ENCODE data around the gene MS4A10. TPM values are rescaled to one million over a fixed set of nuclear protein-coding genes. Genes with fewer than 3 reads are reported as not detected.
A peak's percentile ranks its signal among the peaks of the same experiment; 100 is the strongest.

MS4A10 gene
- total and polyA plus RNA-seq, 2 of the 8 experiments (the other 6 are each of a cell fraction or from before 2014, with no cell fraction given): not detected

DNA sequence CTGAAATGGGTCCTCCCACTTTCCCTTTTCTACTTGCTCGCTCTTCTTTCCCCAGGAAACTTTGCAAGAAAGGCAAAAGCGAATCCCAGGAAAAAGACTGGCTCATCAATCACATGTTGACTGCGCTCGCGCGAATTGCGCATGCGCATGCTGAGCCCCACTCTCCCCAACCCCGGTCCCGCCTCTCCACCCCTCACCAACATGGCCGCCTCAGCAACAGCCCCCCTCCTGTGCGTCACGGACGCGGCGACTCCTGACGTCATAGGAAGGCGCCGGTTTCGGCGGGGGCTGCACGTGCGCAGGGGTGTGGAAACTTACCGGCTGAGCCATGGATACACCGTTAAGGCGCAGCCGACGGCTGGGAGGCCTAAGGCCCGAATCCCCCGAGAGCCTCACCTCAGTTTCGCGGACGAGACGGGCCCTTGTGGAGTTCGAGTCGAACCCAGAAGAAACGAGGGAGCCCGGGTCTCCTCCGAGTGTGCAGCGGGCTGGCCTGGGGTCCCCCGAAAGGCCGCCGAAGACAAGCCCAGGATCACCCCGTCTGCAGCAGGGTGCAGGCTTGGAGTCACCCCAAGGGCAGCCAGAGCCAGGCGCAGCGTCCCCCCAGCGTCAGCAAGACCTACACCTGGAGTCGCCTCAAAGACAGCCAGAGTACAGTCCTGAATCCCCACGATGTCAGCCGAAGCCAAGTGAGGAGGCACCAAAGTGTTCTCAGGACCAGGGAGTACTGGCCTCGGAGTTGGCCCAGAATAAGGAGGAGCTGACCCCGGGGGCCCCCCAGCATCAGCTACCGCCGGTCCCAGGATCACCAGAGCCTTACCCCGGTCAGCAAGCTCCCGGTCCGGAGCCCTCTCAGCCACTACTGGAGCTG is 56.9 kb downstream of the MS4A10 start, which contains the start of gene CCDC86 (continued):
- TF ChIP-seq EP300 (IDR thresholded peaks at IDR 0.05; ENCODE audit: borderline replicate concordance in 1 of 2, low read depth in 2 of 2, low read length in 2 of 2): peak in 1 of 2 experiments; percentile 76; a peak in 1 of 3 replicates
- TF ChIP-seq CREB1 (IDR thresholded peaks at IDR 0.05): peak; percentile 100
- no peak for TF ChIP-seq SUZ12 (IDR thresholded peaks at IDR 0.05; ENCODE audit: low read length)
- TF ChIP-seq NANOG (IDR thresholded peaks at IDR 0.05; ENCODE audit: insufficient read depth, low read depth, low read length, poor library complexity, severe bottlenecking): no peak
- TF ChIP-seq MAFK (IDR thresholded peaks at IDR 0.05; ENCODE audit: low read depth, low read length): no peak
- peak; percentile 39; the same call in 1 of the 2 replicates for TF ChIP-seq SIX5 (IDR thresholded peaks at IDR 0.05; ENCODE audit: low read depth, low read length)
- peak; percentile 98 for TF ChIP-seq YY1 (IDR thresholded peaks at IDR 0.05; ENCODE audit: low read depth, low read length)

Measured in H1 (cell line).